ENCODE results near the gene RHOT2. TPM values are rescaled to one million over a fixed set of nuclear protein-coding genes. Genes with fewer than 3 reads are reported as not detected.

Gene RHOT2
- total and polyA plus RNA-seq, 7 experiments from 2014 or later: 32.7 to 232 (median 177) TPM

DNA sequence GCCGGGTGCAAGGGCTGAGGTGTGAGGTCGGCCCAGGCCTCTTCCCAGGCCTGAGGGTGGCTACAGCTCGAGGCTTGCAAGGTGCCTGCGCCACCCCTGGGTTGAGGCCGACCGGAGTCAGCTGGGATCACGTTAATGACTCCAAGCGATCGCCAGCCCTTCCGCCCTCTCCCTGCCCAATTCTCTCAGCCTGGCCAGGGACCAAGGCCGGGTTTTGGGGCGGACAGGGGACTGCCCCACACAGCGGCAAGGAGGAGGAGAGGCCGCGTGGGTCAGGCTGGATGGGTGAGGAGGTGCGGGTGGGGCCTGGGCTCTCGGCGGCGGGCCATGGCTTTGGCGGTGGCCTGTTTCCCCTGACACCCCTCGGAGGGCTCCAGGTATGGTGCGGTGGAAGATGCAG lies 25.4 kb downstream of the RHOT2 start:
- no peak for DNase-seq
- ChIA-PET POLR2A (interaction anchor here (0.6 to 2.1 kb wide), 4 partner anchors 9 to 24 kb away, joined by 3 to 12 read pairs (median 4); partner anchors contain the start of genes JMJD8, RHBDL1 and STUB1), CTCF (no interaction called here)
- peaks cover 0 to 19% (median 0%) of the 10 kb centered on the region in 5 donors for H3K27me3 Mint-ChIP-seq
- peaks cover 0 to 2% (median 0%) of the 10 kb centered on the region in 11 donors for H3K9me3 Mint-ChIP-seq
- peak overlapping the region in 7 of 10 donors; percentile 6 to 83 (median 23) for H3K4me3 Mint-ChIP-seq
- no peaks in the 10 kb centered on the region for H3K27me3 ChIP-seq (ENCODE audit: control insufficient read depth in 2 of 2, insufficient read depth in 2 of 2, low read length in 2 of 2)
- H3K9me3 ChIP-seq (ENCODE audit: control insufficient read depth in 2 of 3, low read length in 3 of 3): no peaks in the 10 kb centered on the region
- no peak overlapping the region for H3K27ac ChIP-seq (ENCODE audit: low read depth, low read length)
- H3K4me1 Mint-ChIP-seq: peaks cover 4 to 51% (median 30%) of the 10 kb centered on the region in 7 donors
- no peaks in the 10 kb centered on the region for H3K36me3 ChIP-seq (ENCODE audit: control insufficient read depth in 2 of 3, insufficient read depth in 3 of 3, low read length in 3 of 3)
- peaks cover 0 to 4% (median 0%) of the 10 kb centered on the region in 5 donors for H3K36me3 Mint-ChIP-seq
- intact Hi-C loops (cut with micrococcal nuclease): no loop called here
- ATAC-seq: no peak
- no peak overlapping the region for H3K4me3 ChIP-seq (ENCODE audit: low read length)
- peak overlapping the region in 1 of 9 donors; percentile 12 for H3K27ac Mint-ChIP-seq
- peaks cover 11 to 30% of the 10 kb centered on the region in 2 donors for H3K4me1 ChIP-seq (ENCODE audit: control insufficient read depth in 2 of 2, insufficient read depth in 2 of 2, low read length in 2 of 2)

DNA sequence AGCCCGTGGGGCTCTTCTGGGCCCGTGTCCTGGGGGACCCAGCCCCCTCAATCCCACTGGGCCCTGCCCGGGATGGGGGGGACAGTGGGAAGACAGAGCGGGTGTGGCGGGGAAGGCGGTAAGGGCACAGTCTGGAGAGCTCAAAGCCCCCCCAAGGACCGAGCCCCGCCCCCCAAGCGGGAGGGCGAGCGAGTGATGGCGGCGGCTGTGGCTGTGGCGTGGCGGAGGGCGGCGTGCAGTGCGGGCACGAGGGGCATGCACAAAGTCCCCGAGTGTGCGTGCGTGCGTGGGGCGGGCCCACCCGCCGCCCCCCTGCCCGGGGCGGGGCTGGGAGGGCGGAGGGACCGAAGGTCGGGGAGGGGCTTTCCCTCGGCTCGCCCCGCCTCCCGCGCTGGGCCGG lies 25.8 kb downstream of the RHOT2 start:
- CTCF ChIA-PET: no interaction called here
- Mint-ChIP-seq H3K4me1 (peaks cover 4 to 47% (median 28%) of the 10 kb centered on the region in 7 donors), H3K27ac (no peak overlapping the region), H3K4me3 (peak overlapping the region in 6 of 10 donors; percentile 6 to 83 (median 33)), H3K27me3 (peaks cover 0 to 19% (median 0%) of the 10 kb centered on the region in 5 donors), H3K9me3 (peaks cover 0 to 2% (median 0%) of the 10 kb centered on the region in 11 donors), H3K36me3 (peaks cover 0 to 4% (median 0%) of the 10 kb centered on the region in 5 donors)
- intact Hi-C loops (cut with micrococcal nuclease): no loop called here
- H3K27me3 ChIP-seq (ENCODE audit: control insufficient read depth in 2 of 2, insufficient read depth in 2 of 2, low read length in 2 of 2): no peaks in the 10 kb centered on the region
- no peak overlapping the region for H3K27ac ChIP-seq (ENCODE audit: low read depth, low read length)
- no peak for DNase-seq
- H3K36me3 ChIP-seq (ENCODE audit: control insufficient read depth in 2 of 3, insufficient read depth in 3 of 3, low read length in 3 of 3): no peaks in the 10 kb centered on the region
- ATAC-seq: peak; percentile 44
- peaks cover 11 to 27% of the 10 kb centered on the region in 2 donors for H3K4me1 ChIP-seq (ENCODE audit: control insufficient read depth in 2 of 2, insufficient read depth in 2 of 2, low read length in 2 of 2)
- H3K9me3 ChIP-seq (ENCODE audit: control insufficient read depth in 2 of 3, low read length in 3 of 3): no peaks in the 10 kb centered on the region
- POLR2A ChIA-PET: interaction anchor here (0.6 to 2.3 kb wide), 3 partner anchors 9 to 25 kb away, joined by 3 to 15 read pairs (median 12); partner anchors contain the start of genes JMJD8 and STUB1
- no peak overlapping the region for H3K4me3 ChIP-seq (ENCODE audit: low read length)

DNA sequence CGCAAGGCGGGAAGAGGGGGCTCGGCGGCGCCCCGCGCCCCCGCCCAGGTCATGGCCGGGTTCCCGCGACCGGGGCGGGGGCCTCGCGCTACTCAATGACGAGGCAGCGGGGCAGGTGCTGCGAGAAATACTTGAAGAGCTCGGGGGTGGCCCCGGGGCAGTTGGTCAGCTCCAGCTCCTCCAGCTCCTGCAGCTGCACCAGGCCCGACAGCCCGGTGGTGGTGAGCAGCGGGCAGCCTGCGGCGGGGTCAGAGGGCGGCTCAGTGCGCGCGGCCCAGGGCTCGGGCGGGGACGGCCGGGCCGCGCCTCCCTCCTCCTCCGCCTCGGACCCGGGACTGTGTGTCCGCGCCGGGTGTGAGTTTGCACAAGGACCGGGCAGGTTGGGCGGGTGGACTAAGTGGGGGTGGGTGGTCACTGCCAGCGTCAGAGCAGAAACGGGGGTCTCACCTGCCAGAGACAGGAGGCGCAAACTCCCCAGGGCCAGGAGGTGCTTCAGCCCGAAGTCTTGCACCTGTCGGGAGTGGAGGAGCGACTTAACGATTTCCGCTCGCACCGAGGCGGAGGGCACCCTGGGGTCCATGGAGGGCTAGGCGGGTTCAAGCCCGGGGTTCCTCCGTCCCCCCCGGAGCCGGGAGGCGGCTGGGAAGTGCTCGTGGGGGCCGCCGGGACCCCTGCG lies 26.4 kb downstream of the RHOT2 start:
- Mint-ChIP-seq H3K36me3 (peaks cover 0 to 4% (median 0%) of the 10 kb centered on the region in 5 donors), H3K9me3 (peaks cover 0 to 2% (median 0%) of the 10 kb centered on the region in 11 donors), H3K4me3 (peak overlapping the region; percentile 69 to 86 (median 80)), H3K27me3 (peaks cover 0 to 19% (median 0%) of the 10 kb centered on the region in 5 donors), H3K27ac (peak overlapping the region in 1 of 9 donors; percentile 29), H3K4me1 (peaks cover 4 to 43% (median 26%) of the 10 kb centered on the region in 7 donors)
- CTCF ChIA-PET: no interaction called here
- ATAC-seq (no peak), DNase-seq (peak in 1 of 9 donors; percentile 44)
- POLR2A ChIA-PET: interaction anchor here (2.0 to 2.4 kb wide), 8 partner anchors 10 to 94 kb away, joined by 5 to 24 read pairs (median 12); partner anchors contain the start of genes CHTF18, CIAO3, JMJD8 and METTL26
- intact Hi-C loops (cut with micrococcal nuclease): no loop called here
- no peaks in the 10 kb centered on the region for H3K27me3 ChIP-seq (ENCODE audit: control insufficient read depth in 2 of 2, insufficient read depth in 2 of 2, low read length in 2 of 2)
- H3K36me3 ChIP-seq (ENCODE audit: control insufficient read depth in 2 of 3, insufficient read depth in 3 of 3, low read length in 3 of 3): no peaks in the 10 kb centered on the region
- H3K27ac ChIP-seq (ENCODE audit: low read depth, low read length): peak overlapping the region; percentile 54
- no peaks in the 10 kb centered on the region for H3K9me3 ChIP-seq (ENCODE audit: control insufficient read depth in 2 of 3, low read length in 3 of 3)
- peaks cover 16 to 21% of the 10 kb centered on the region in 2 donors for H3K4me1 ChIP-seq (ENCODE audit: control insufficient read depth in 2 of 2, insufficient read depth in 2 of 2, low read length in 2 of 2)
- H3K4me3 ChIP-seq (ENCODE audit: low read length): peak overlapping the region; percentile 67

DNA sequence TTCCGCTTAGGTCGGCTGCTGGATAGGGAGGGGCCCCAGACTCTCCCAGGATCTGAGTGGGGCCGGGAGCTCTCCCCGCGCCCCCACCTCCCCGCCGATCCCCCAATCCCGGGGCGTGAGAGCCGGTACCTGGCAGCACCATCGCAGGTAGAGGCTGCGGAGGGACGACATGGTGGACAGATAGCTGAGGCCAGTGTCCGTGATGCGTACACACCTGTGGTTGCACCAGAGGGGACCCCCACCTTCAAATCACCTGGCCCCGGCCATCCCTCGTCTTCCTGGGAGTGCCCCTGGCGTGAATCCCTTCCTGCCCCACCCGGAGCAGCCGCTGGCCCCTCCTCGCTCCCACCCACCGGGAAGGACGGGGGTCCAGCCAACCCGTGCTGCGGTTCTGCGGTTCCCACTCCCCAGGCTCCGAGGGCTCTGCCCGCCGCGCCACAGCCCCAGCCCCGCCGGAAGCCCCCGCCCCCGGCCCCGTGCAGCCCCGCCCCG lies 27.0 kb downstream of the RHOT2 start:
- Histone ChIP-seq H3K27me3 (ENCODE audit: control insufficient read depth in 2 of 2, insufficient read depth in 2 of 2, low read length in 2 of 2) (no peaks in the 10 kb centered on the region), H3K4me1 (ENCODE audit: control insufficient read depth in 2 of 2, insufficient read depth in 2 of 2, low read length in 2 of 2) (peaks cover 16 to 22% of the 10 kb centered on the region in 2 donors), H3K4me3 (ENCODE audit: low read length) (peak overlapping the region; percentile 67), H3K27ac (ENCODE audit: low read depth, low read length) (peak overlapping the region; percentile 54), H3K9me3 (ENCODE audit: control insufficient read depth in 2 of 3, low read length in 3 of 3) (no peaks in the 10 kb centered on the region), H3K36me3 (ENCODE audit: control insufficient read depth in 2 of 3, insufficient read depth in 3 of 3, low read length in 3 of 3) (no peaks in the 10 kb centered on the region)
- Mint-ChIP-seq H3K27me3 (peaks cover 0 to 19% (median 0%) of the 10 kb centered on the region in 5 donors), H3K27ac (peak overlapping the region in 2 of 9 donors; percentile 79 to 81), H3K4me1 (peaks cover 4 to 43% (median 24%) of the 10 kb centered on the region in 7 donors), H3K4me3 (peak overlapping the region in 9 of 10 donors; percentile 3 to 86 (median 76)), H3K36me3 (peaks cover 0 to 4% (median 0%) of the 10 kb centered on the region in 5 donors), H3K9me3 (peaks cover 0 to 2% (median 0%) of the 10 kb centered on the region in 11 donors)
- ATAC-seq (no peak), DNase-seq (no peak)
- ChIA-PET CTCF (interaction anchor here (0.9 to 2.0 kb wide), 3 partner anchors 17 to 28 kb away, joined by 3 to 11 read pairs (median 4); no protein-coding TSS in a partner anchor), POLR2A (interaction anchor here (0.6 to 2.4 kb wide), 23 partner anchors 8 to 1270 kb away, joined by 3 to 24 read pairs (median 7); partner anchors contain the start of genes ANTKMT, CCDC78, CHTF18 and CIAO3)
- intact Hi-C loops (cut with micrococcal nuclease): loop anchor here (1.0 to 5.0 kb wide), 5 partner anchors 11 to 92 kb away; partner anchors contain the start of genes CHTF18 (in 1 of the 2), JMJD8 (in 1 of the 2), METRN (in 1 of the 2) and RHOT2 (in 1 of the 2)

DNA sequence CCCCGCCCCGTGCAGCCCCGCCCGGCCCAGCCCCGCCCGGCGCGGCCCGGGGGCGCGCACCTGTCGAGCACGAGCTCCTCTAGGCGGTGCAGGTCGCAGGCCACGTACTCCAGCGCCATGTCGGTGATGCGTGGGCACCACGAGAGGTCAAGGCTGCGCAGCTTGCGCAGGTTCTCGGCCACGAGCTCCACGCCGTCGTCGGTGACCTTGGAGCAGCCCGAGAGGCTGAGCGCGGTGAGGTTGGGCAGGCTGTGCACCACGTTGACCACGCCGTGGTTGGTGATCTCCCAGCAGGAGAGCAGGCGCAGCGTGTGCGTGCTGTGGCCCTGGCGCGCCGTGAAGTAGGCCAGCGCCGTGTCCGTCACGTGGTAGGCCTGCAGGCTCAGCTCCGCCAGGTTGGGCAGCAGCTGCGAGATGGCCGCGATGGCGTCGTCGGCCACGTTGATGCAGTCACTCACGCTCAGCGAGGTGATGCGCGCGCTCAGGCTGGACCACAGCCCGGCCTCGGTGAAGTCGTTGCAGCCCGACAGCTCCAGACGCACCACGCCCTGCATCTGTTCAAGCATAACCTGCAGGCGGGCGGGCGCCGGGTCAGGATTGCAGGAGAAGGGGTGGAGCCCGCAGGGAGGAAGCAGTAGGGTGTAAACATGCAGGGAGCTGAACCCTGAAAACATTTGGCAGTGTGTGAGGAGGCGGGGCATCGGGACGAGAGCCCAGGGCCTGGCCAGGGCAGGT lies 27.6 kb downstream of the RHOT2 start:
- Mint-ChIP-seq H3K27me3 (peaks cover 0 to 22% (median 0%) of the 10 kb centered on the region in 5 donors), H3K27ac (peak overlapping the region; percentile 20 to 86 (median 79)), H3K4me1 (peaks cover 4 to 40% (median 23%) of the 10 kb centered on the region in 7 donors), H3K36me3 (peaks cover 0 to 3% (median 0%) of the 10 kb centered on the region in 5 donors), H3K4me3 (peak overlapping the region; percentile 76 to 86 (median 84)), H3K9me3 (peaks cover 0 to 2% (median 0%) of the 10 kb centered on the region in 11 donors)
- peak; percentile 90 for ATAC-seq
- ChIA-PET POLR2A (interaction anchor here (0.6 to 2.4 kb wide), 32 partner anchors 8 to 1710 kb away, joined by 3 to 24 read pairs (median 5); partner anchors contain the start of genes ANTKMT, CCDC78, CHTF18 and CIAO3), CTCF (interaction anchor here (0.5 to 2.0 kb wide), 4 partner anchors 17 to 268 kb away, joined by 3 to 11 read pairs (median 4); no protein-coding TSS in a partner anchor)
- Histone ChIP-seq H3K27ac (ENCODE audit: low read depth, low read length) (peak overlapping the region; percentile 54), H3K36me3 (ENCODE audit: control insufficient read depth in 2 of 3, insufficient read depth in 3 of 3, low read length in 3 of 3) (no peaks in the 10 kb centered on the region), H3K9me3 (ENCODE audit: control insufficient read depth in 2 of 3, low read length in 3 of 3) (no peaks in the 10 kb centered on the region), H3K4me1 (ENCODE audit: control insufficient read depth in 2 of 2, insufficient read depth in 2 of 2, low read length in 2 of 2) (peaks cover 22 to 26% of the 10 kb centered on the region in 2 donors), H3K27me3 (ENCODE audit: control insufficient read depth in 2 of 2, insufficient read depth in 2 of 2, low read length in 2 of 2) (no peaks in the 10 kb centered on the region), H3K4me3 (ENCODE audit: low read length) (peak overlapping the region; percentile 91)
- DNase-seq: peak; percentile 53 to 81 (median 74)
- intact Hi-C loops (cut with micrococcal nuclease): loop anchor here (1.0 to 5.0 kb wide), 5 partner anchors 11 to 92 kb away; partner anchors contain the start of genes CHTF18 (in 1 of the 2), JMJD8 (in 1 of the 2), METRN (in 1 of the 2) and RHOT2 (in 1 of the 2)

All from naive thymus-derived CD4-positive, alpha-beta T cell (primary cell).